ENCODE measurements around the gene SH3BP1. TPM values are rescaled to one million over a fixed set of nuclear protein-coding genes. Genes with fewer than 3 reads are reported as not detected.

The SH3BP1 gene
- total RNA-seq, 1 donor from 2014 or later: 10.3 TPM

DNA sequence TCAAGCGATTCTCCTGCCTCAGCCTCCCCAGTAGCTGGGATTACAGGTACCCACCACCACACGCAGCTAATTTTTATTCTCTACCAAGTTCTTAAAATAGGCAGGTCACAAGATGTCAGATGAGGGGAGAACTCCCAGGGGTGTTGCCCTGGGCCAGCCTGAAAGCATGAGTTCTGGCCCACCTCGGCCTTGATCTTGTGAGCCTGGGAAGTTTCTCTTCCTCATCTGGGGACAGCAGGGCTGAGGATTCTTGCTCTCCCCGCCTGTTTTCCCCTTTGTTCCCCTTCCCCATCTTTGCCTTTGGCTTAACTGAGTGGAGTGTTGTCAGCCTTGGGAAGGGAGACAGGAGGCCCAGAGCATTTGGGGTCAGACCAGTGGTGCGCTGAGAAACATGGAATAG lies 22.6 kb downstream of the SH3BP1 start:
- Mint-ChIP-seq H3K9me3 (no peaks in the 10 kb centered on the region), H3K36me3 (peaks cover 13% of the 10 kb centered on the region), H3K27ac (no peak overlapping the region), H3K4me3 (peak overlapping the region; percentile 31), H3K4me1 (peaks cover 37% of the 10 kb centered on the region), H3K27me3 (ENCODE audit: insufficient read depth, low read depth) (peaks cover 2% of the 10 kb centered on the region)
- H3K4me2 ChIP-seq: no peak overlapping the region
- H2AFZ ChIP-seq (replicated peaks): no peak overlapping the region
- H3F3A ChIP-seq (ENCODE audit: low read depth): peaks cover 9% of the 10 kb centered on the region
- no peak overlapping the region for H3K9ac ChIP-seq
- peaks cover 73% of the 10 kb centered on the region for H3K79me2 ChIP-seq (ENCODE audit: low read depth)
- no peak for DNase-seq (ENCODE audit: low spot score)
- H3K4me1 ChIP-seq: peaks cover 18% of the 10 kb centered on the region
- no peaks in the 10 kb centered on the region for H3K36me3 ChIP-seq
- no peak overlapping the region for H3K4me3 ChIP-seq
- H3K9me3 ChIP-seq (ENCODE audit: low read depth): no peaks in the 10 kb centered on the region
- H4K20me1 ChIP-seq (ENCODE audit: low read depth): peaks cover 72% of the 10 kb centered on the region
- H3K27me3 ChIP-seq: no peaks in the 10 kb centered on the region
- no peak overlapping the region for H3K27ac ChIP-seq
- TF ChIP-seq EZH2 (IDR thresholded peaks at IDR 0.05): no peak
- TF ChIP-seq, protein P1, sequence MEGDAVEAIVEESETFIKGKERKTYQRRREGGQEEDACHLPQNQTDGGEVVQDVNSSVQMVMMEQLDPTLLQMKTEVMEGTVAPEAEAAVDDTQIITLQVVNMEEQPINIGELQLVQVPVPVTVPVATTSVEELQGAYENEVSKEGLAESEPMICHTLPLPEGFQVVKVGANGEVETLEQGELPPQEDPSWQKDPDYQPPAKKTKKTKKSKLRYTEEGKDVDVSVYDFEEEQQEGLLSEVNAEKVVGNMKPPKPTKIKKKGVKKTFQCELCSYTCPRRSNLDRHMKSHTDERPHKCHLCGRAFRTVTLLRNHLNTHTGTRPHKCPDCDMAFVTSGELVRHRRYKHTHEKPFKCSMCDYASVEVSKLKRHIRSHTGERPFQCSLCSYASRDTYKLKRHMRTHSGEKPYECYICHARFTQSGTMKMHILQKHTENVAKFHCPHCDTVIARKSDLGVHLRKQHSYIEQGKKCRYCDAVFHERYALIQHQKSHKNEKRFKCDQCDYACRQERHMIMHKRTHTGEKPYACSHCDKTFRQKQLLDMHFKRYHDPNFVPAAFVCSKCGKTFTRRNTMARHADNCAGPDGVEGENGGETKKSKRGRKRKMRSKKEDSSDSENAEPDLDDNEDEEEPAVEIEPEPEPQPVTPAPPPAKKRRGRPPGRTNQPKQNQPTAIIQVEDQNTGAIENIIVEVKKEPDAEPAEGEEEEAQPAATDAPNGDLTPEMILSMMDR (IDR thresholded peaks at IDR 0.05): no peak
- TF ChIP-seq EZH2phosphoT487 (IDR thresholded peaks at IDR 0.05): no peak

DNA sequence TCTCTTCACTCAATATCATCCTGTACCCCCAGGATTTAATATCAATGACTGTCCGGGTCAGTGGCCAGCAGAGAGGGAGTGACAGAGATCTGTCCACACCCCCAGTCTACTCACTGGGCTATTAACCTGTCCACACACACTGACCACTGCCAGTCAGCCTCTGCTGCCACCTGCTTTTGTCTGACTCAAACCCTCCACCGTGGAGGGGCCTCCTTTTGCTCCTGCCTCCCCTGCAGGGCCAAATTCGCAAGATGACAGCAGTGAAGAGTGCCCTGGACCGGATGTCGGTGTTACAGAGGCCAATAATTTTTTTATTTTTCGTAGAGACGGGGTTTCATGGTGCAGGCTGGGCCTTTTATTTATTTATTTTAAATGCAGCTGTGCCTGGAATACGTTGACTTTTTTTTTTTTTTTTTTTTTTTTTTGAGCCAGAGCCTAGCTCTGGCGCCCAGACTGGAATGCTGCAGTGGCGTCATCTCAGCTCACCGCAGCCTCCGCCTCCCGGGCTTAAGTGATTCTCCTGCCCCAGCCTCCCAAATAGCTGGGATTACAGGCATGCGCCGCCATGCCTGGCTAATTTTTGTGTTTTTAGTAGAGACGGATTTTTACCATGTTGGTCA lies 24.2 kb downstream of the SH3BP1 start:
- Mint-ChIP-seq H3K9me3 (no peaks in the 10 kb centered on the region), H3K27ac (peak overlapping the region; percentile 82), H3K4me3 (no peak overlapping the region), H3K27me3 (ENCODE audit: insufficient read depth, low read depth) (peaks cover 2% of the 10 kb centered on the region), H3K4me1 (peaks cover 36% of the 10 kb centered on the region), H3K36me3 (peaks cover 13% of the 10 kb centered on the region)
- H3K27ac ChIP-seq: no peak overlapping the region
- TF ChIP-seq, protein P1 (IDR thresholded peaks at IDR 0.05): no peak
- TF ChIP-seq EZH2 (IDR thresholded peaks at IDR 0.05) (no peak), EZH2phosphoT487 (IDR thresholded peaks at IDR 0.05) (no peak)
- H2AFZ ChIP-seq (replicated peaks): no peak overlapping the region
- H4K20me1 ChIP-seq (ENCODE audit: low read depth): peaks cover 79% of the 10 kb centered on the region
- H3K27me3 ChIP-seq: no peaks in the 10 kb centered on the region
- H3K4me2 ChIP-seq: no peak overlapping the region
- no peak overlapping the region for H3K4me3 ChIP-seq
- peaks cover 23% of the 10 kb centered on the region for H3K4me1 ChIP-seq
- peaks cover 73% of the 10 kb centered on the region for H3K79me2 ChIP-seq (ENCODE audit: low read depth)
- no peak overlapping the region for H3K9ac ChIP-seq
- no peak for DNase-seq (ENCODE audit: low spot score)
- peaks cover 25% of the 10 kb centered on the region for H3F3A ChIP-seq (ENCODE audit: low read depth)
- H3K36me3 ChIP-seq: no peaks in the 10 kb centered on the region
- no peaks in the 10 kb centered on the region for H3K9me3 ChIP-seq (ENCODE audit: low read depth)

DNA sequence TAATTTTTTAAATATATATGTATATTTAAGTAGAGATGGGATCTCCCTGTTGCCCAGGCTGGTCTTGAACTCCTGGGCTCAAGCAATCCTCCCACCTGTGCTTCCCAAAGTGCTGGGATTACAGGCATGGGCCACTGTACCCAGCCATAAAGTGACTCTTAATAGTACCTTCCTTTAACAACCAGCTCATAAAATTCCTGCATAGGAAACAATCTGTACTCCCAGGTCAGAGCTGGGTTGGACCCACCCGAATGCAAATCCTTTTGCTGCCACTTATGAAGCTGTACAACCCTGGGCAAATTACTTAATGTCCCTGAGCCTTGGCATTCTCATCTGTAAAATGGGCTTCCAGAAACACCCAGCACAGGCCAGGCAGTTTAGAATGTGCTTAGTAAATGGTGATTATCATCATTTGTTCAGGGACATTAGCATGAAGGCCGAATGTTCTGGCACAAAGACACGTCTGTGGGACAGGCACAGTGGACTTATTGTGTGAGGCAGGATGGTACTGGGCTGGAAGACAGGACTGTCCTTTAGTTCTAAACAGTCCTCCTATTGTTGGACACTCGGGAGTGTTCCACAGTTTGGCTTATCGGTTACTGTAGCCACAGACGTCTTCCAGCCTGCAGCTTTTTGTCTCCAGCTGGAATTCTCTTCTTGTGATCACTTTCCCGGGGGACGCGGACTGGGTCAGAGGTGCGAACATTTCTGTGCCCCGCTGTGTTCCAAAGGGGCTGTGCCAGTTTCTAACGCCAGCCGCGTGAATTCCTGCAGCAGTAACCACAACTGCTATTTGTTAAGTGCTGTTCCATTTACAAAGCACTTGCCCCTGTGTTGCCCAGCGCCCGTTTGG lies 25.0 kb downstream of the SH3BP1 start:
- no peak overlapping the region for H3K27ac Mint-ChIP-seq
- H3K27ac ChIP-seq: no peak overlapping the region
- H3K9me3 Mint-ChIP-seq: no peaks in the 10 kb centered on the region
- no peak overlapping the region for H3K9ac ChIP-seq
- H3F3A ChIP-seq (ENCODE audit: low read depth): peaks cover 27% of the 10 kb centered on the region
- H3K27me3 Mint-ChIP-seq (ENCODE audit: insufficient read depth, low read depth): no peaks in the 10 kb centered on the region
- H3K36me3 Mint-ChIP-seq: peaks cover 13% of the 10 kb centered on the region
- no peak overlapping the region for H3K4me3 Mint-ChIP-seq
- peaks cover 34% of the 10 kb centered on the region for H3K4me1 Mint-ChIP-seq
- TF ChIP-seq, protein P1 (IDR thresholded peaks at IDR 0.05): no peak
- TF ChIP-seq EZH2phosphoT487 (IDR thresholded peaks at IDR 0.05): no peak
- TF ChIP-seq EZH2 (IDR thresholded peaks at IDR 0.05): no peak
- no peak for DNase-seq (ENCODE audit: low spot score)
- H3K4me3 ChIP-seq: no peak overlapping the region
- H3K4me1 ChIP-seq: peaks cover 20% of the 10 kb centered on the region
- H3K36me3 ChIP-seq: no peaks in the 10 kb centered on the region
- H3K79me2 ChIP-seq (ENCODE audit: low read depth): peaks cover 68% of the 10 kb centered on the region
- H3K9me3 ChIP-seq (ENCODE audit: low read depth): no peaks in the 10 kb centered on the region
- no peaks in the 10 kb centered on the region for H3K27me3 ChIP-seq
- no peak overlapping the region for H3K4me2 ChIP-seq
- peaks cover 75% of the 10 kb centered on the region for H4K20me1 ChIP-seq (ENCODE audit: low read depth)
- no peak overlapping the region for H2AFZ ChIP-seq (replicated peaks)
